ENCODE results near the gene SQSTM1. TPM values are rescaled to one million over a fixed set of nuclear protein-coding genes. Genes with fewer than 3 reads are reported as not detected.
"Not testable (repeated sequence)": the region's sequence is repeated elsewhere in the genome, so short reads cannot be mapped to it uniquely, and the experiment has no call there.

SQSTM1 gene
- total RNA-seq, 1 experiment from 2014 or later: 985 TPM

GRCh38 chr5:179870403-179870903 is 49.7 kb downstream of the SQSTM1 start:
- Histone ChIP-seq H3K4me3 (ENCODE audit: low read depth in 2 of 2, low read length in 2 of 2) (no peak overlapping the region), H3K27me3 (ENCODE audit: control insufficient read depth, insufficient read depth, low read length) (no peaks in the 10 kb centered on the region), H3K4me1 (ENCODE audit: control insufficient read depth, insufficient read depth, low read length) (no peaks in the 10 kb centered on the region), H3K9me3 (ENCODE audit: control insufficient read depth, insufficient read depth, low read depth, low read length) (no peaks in the 10 kb centered on the region), H3K36me3 (ENCODE audit: control insufficient read depth, insufficient read depth, low read length) (peaks cover 8% of the 10 kb centered on the region; the same call in 1 of the 2 replicates), H3K27ac (ENCODE audit: low read length) (no peak overlapping the region)
- in situ Hi-C loops (cut with HindIII; ENCODE audit: low pct_unique_long_range_greater_than_20kb, low sequenced_read_pairs): no loop called here
- intact Hi-C loops (cut with micrococcal nuclease; ENCODE audit: unreplicated experiment): no loop called here
- ChIA-PET POLR2A (no interaction called here), CTCF (no interaction called here)
- BruUV-seq (replicated peaks): no TSS peak
- DNase-seq (ENCODE audit: low read depth, low spot score) (no peak), ATAC-seq (peak; percentile 50)
- TF ChIP-seq POLR2AphosphoS5 (IDR thresholded peaks at IDR 0.05; ENCODE audit: low read depth, low read length): no peak
- TF ChIP-seq TCF7L2 (IDR thresholded peaks at IDR 0.05; ENCODE audit: low read depth, low read length): no peak
- TF ChIP-seq CTCF (IDR thresholded peaks at IDR 0.05): no peak; the same call in 1 of the 2 replicates
- no peak for TF ChIP-seq REST (IDR thresholded peaks at IDR 0.05; ENCODE audit: insufficient read depth in 1 of 2, low read depth in 2 of 2, low read length in 1 of 2)
- no peak for TF ChIP-seq SIN3A (IDR thresholded peaks at IDR 0.05; ENCODE audit: borderline replicate concordance, insufficient read depth, low read depth, low read length)

- POLR2A ChIA-PET: no interaction called here
- no peak overlapping the region for H3K4me3 ChIP-seq (ENCODE audit: low read depth in 2 of 2, low read length in 2 of 2)
- CTCF ChIA-PET: no interaction called here
- H3K27ac ChIP-seq (ENCODE audit: low read length): no peak overlapping the region
- no peaks in the 10 kb centered on the region for H3K27me3 ChIP-seq (ENCODE audit: control insufficient read depth, insufficient read depth, low read length)
- in situ Hi-C loops (cut with HindIII; ENCODE audit: low pct_unique_long_range_greater_than_20kb, low sequenced_read_pairs): no loop called here
- intact Hi-C loops (cut with micrococcal nuclease; ENCODE audit: unreplicated experiment): no loop called here
- BruUV-seq (replicated peaks): TSS peak; percentile 12
- ATAC-seq (no peak), DNase-seq (ENCODE audit: low read depth, low spot score) (no peak)
- TF ChIP-seq CTCF (IDR thresholded peaks at IDR 0.05) (no peak), POLR2AphosphoS5 (IDR thresholded peaks at IDR 0.05; ENCODE audit: low read depth, low read length) (no peak), SIN3A (IDR thresholded peaks at IDR 0.05; ENCODE audit: borderline replicate concordance, insufficient read depth, low read depth, low read length) (no peak), REST (IDR thresholded peaks at IDR 0.05; ENCODE audit: insufficient read depth in 1 of 2, low read depth in 2 of 2, low read length in 1 of 2) (no peak), TCF7L2 (IDR thresholded peaks at IDR 0.05; ENCODE audit: low read depth, low read length) (no peak)
- H3K36me3 ChIP-seq (ENCODE audit: control insufficient read depth, insufficient read depth, low read length): peaks cover 11% of the 10 kb centered on the region; the same call in 1 of the 2 replicates
- H3K4me1 ChIP-seq (ENCODE audit: control insufficient read depth, insufficient read depth, low read length): no peaks in the 10 kb centered on the region
- H3K9me3 ChIP-seq (ENCODE audit: control insufficient read depth, insufficient read depth, low read depth, low read length): no peaks in the 10 kb centered on the region
Measured at GRCh38 chr5:179870952-179871351, 50.2 kb downstream of the SQSTM1 start.

DNA sequence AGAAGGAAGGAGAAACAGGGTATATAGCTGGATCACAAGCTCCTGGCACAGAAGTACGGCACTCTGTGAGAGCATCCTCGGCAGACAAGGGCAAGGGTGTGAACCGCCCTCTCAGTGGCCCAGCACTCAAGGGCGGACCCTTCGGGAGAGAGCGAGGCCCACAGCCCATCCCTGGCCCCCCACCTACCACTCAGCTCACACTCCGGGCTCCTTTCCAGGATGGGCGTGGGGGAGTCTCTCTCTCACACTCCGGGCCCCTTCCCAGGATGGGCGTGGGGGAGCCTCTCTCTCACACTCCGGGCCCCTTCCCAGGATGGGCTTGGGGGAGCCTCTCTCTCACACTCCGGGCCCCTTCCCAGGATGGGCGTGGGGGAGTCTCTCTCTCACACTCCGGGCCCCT is 50.8 kb downstream of the SQSTM1 start:
- peaks cover 11% of the 10 kb centered on the region; the same call in 1 of the 2 replicates for H3K36me3 ChIP-seq (ENCODE audit: control insufficient read depth, insufficient read depth, low read length)
- H3K27ac ChIP-seq (ENCODE audit: low read length); H3K27me3 ChIP-seq (ENCODE audit: control insufficient read depth, insufficient read depth, low read length); CTCF ChIA-PET; BruUV-seq (replicated peaks); H3K4me3 ChIP-seq (ENCODE audit: low read depth in 2 of 2, low read length in 2 of 2); in situ Hi-C loops (cut with HindIII; ENCODE audit: low pct_unique_long_range_greater_than_20kb, low sequenced_read_pairs); ATAC-seq; H3K9me3 ChIP-seq (ENCODE audit: control insufficient read depth, insufficient read depth, low read depth, low read length); DNase-seq (ENCODE audit: low read depth, low spot score); intact Hi-C loops (cut with micrococcal nuclease; ENCODE audit: unreplicated experiment); POLR2A ChIA-PET; H3K4me1 ChIP-seq (ENCODE audit: control insufficient read depth, insufficient read depth, low read length): not testable (repeated sequence)

Measured in Panc1 (cell line).